NT2/D1 (cell line): ENCODE measurements around the gene SEMA3F.

ENCODE experiments used
- DNase-seq: peaks from one replicate; pipeline ENCODE4 v3.0.0-alpha.2; 2011; ENCODE audit warnings: low read depth, low spot score
- H3K27me3 ChIP-seq: 2 replicates; pipeline ENCODE4 v1.6.0; 2011; ENCODE audit warnings: mild to moderate bottlenecking; ENCODE audit not compliant: insufficient read length, insufficient read depth
- H3K36me3 ChIP-seq: 2 replicates; pipeline ENCODE4 v1.6.1; 2011; ENCODE audit warnings: mild to moderate bottlenecking, low read length, mixed read lengths; ENCODE audit not compliant: insufficient read depth, insufficient read length
- H3K4me1 ChIP-seq: 2 replicates; pipeline ENCODE4 v1.5.1; 2011; ENCODE audit not compliant: insufficient read depth, insufficient read length
- H3K4me3 ChIP-seq: 2 replicates; pipeline ENCODE4 v1.5.1; 2011; ENCODE audit warnings: low read depth; ENCODE audit not compliant: insufficient read length
- H3K9ac ChIP-seq: 2 replicates; pipeline ENCODE4 v1.6.0; 2011; ENCODE audit warnings: low read depth; ENCODE audit not compliant: insufficient read length
- H3K9me3 ChIP-seq: 2 replicates; pipeline ENCODE4 v1.5.1; 2011; ENCODE audit warnings: mild to moderate bottlenecking, low read length; ENCODE audit not compliant: insufficient read depth
- SUZ12 ChIP-seq: IDR thresholded peaks from 2 replicates; pipeline ENCODE4 v1.6.1; 2011; ENCODE audit not compliant: insufficient read length, insufficient read depth; ENCODE audit errors: extremely low read depth
- YY1 ChIP-seq: IDR thresholded peaks from 2 replicates; pipeline ENCODE4 v1.6.1; 2011; ENCODE audit not compliant: insufficient read length, insufficient read depth
- ZNF274 ChIP-seq: IDR thresholded peaks from 2 replicates; pipeline ENCODE4 v1.6.1; 2011; ENCODE audit warnings: mild to moderate bottlenecking, low read depth, low read length

The SEMA3F gene

DNA sequence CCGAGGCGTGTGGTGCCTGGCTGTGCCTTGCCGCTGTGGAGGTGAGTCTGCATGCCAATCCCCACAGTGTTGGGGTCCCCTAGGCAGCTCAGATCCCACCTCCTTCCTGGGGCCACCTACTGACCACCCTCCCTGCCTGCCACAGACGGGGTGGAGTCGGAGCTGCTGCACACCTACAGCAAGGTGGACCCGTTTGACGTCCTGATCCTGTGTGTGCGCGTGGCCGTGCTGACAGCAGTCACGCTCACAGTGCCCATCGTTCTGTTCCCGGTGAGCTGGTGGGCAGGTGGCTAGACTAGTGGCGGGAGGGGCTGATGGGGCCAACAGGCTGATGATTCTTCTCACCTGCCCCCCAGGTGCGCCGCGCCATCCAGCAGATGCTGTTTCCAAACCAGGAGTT is 63.3 kb downstream of the SEMA3F start:
- Histone ChIP-seq H3K4me1 (peaks cover 11% of the 10 kb centered on the region), H3K9ac (no peak overlapping the region), H3K36me3 (no peaks in the 10 kb centered on the region), H3K27me3 (peaks cover 4% of the 10 kb centered on the region), H3K9me3 (no peaks in the 10 kb centered on the region), H3K4me3 (no peak overlapping the region)
- DNase-seq, result no peak
- TF ChIP-seq ZNF274, result no peak

DNA sequence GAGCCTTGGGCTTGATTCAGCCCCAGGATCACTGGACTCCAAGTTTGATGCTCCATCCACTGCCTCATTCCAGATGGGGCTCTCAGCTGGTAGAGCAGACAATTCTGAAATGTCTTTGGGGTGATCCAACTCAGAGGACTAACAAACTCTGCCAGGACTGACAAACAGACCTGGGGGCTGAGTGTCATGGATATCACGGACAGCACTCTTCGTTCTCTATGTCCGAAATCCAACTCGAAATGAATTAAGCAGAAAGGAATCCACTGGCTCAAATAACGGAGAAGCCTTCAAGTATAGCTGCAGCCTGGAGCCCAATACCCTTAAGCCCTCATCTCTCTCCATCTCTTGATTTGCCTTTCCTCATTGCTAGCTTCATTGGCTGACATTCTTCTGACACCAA is 64.2 kb downstream of the SEMA3F start:
- Histone ChIP-seq H3K36me3 (no peaks in the 10 kb centered on the region), H3K27me3 (peaks cover 3% of the 10 kb centered on the region), H3K4me1 (peaks cover 11% of the 10 kb centered on the region), H3K9ac (no peak overlapping the region), H3K4me3 (no peak overlapping the region), H3K9me3 (no peaks in the 10 kb centered on the region)
- DNase-seq, result no peak
- TF ChIP-seq ZNF274 (no peak), SUZ12 (no peak), YY1 (no peak)

DNA sequence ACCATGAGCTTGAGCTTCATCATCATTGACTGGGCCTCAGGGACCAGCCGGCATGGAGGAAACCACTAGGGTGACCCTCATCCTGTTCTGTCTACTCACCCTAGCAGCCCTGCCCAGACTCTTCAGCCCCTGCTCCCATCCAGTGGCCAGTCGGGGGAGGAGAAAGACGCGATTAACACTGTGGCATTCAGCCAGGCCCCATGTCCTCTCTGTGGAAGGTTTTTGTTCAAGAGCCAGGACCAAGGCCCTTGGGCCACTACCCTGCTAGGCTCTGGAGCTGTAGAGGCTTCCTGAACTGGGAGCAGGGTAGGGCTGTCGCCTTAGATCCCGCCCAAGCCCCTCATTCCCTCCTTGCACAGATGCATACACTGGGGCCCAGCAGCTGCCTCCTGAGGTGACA is 65.0 kb downstream of the SEMA3F start:
- Histone ChIP-seq H3K27me3 (peaks cover 3% of the 10 kb centered on the region), H3K4me3 (no peak overlapping the region), H3K4me1 (peaks cover 11% of the 10 kb centered on the region), H3K9me3 (no peaks in the 10 kb centered on the region), H3K9ac (peak overlapping the region; percentile 53), H3K36me3 (no peaks in the 10 kb centered on the region)
- no peak for DNase-seq
- TF ChIP-seq SUZ12 (no peak), ZNF274 (no peak), YY1 (no peak)

DNA sequence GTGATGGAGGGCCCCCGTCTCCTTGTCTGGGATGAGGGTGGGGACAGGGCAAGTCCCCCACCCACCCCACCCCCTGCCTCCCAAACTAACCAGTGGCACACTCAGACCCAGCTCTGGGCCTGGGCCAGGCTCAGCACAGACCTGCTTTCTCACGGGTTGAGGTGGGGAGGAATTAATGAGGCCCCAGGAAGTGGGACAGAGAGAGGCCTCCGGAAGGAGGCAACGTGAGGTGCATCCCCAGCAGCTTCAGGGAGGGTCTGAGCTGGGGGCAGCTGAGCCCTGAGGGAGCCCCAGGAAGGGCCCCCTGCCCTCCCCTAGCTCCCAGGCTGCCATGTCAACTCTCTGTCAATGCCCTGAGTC is 65.9 kb downstream of the SEMA3F start:
- TF ChIP-seq ZNF274, result no peak
- TF ChIP-seq YY1, result no peak
- TF ChIP-seq SUZ12, result no peak
- peaks cover 11% of the 10 kb centered on the region for H3K4me1 ChIP-seq
- DNase-seq, result no peak
- H3K36me3 ChIP-seq, result no peaks in the 10 kb centered on the region
- H3K9ac ChIP-seq, result no peak overlapping the region
- peaks cover 3% of the 10 kb centered on the region for H3K27me3 ChIP-seq
- H3K9me3 ChIP-seq, result no peaks in the 10 kb centered on the region
- H3K4me3 ChIP-seq, result no peak overlapping the region

DNA sequence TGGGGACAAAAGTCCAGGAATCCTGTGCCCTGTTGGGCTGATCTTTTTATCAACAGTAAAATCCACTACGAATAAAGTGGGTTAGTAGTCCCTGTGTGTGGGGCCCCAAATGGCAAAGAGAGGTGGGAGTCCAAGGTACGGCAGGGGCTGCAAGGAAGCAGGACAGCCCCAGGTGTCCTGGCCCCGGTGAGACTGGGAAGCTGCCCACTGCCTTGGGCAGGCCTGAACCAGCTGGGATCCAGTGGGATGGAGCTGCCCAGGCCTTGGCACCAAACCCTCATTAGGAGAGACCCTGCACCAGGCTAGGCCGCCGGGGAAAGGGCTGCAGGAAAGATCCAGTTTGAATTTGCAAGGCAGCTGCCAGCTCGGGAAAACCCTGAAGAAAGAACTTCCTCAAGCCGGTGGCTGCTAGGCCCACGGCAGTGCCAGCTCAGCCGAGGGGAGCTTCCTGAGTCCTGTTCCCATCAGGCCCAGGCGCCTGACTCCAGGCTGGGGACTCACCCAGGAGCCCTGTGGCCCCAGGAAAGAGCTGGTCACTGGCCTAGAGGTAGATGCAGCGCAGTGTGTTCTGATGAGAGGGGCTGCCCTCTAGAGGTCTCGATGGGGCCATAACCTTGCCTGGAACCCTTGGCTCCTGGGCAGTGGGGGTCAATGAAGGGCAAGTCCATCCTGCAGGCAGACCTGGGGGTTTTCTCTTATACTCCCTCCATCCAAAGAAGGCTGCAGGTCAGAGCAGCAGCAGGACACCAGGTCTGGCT is 66.5 kb downstream of the SEMA3F start:
- H3K4me1 ChIP-seq, result peaks cover 11% of the 10 kb centered on the region
- H3K27me3 ChIP-seq, result peaks cover 3% of the 10 kb centered on the region
- H3K9me3 ChIP-seq, result no peaks in the 10 kb centered on the region
- peak overlapping the region; percentile 38 for H3K9ac ChIP-seq
- H3K4me3 ChIP-seq, result no peak overlapping the region
- TF ChIP-seq ZNF274, result no peak
- no peak for TF ChIP-seq SUZ12
- no peak for TF ChIP-seq YY1
- H3K36me3 ChIP-seq, result no peaks in the 10 kb centered on the region
- DNase-seq, result no peak

DNA sequence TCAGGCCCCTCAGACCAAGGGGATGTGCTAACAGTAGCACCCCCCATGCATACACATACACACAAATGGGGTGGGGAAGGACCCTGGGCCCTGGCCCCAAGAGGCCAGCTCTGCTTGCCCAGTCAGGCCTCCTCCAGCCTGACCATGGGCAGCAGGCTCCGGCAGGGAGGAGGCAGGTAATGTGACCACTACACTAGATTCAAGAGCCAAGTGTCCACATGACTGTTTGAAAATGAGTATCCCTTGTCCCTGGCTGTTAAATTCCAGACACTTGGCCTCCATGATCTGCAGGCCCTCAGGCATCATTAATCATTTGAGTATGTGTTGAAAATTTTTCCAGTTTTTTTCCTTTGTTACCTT is 67.0 kb downstream of the SEMA3F start:
- H3K9ac ChIP-seq, result no peak overlapping the region
- DNase-seq, result no peak
- peaks cover 11% of the 10 kb centered on the region for H3K4me1 ChIP-seq
- H3K9me3 ChIP-seq, result no peaks in the 10 kb centered on the region
- no peak for TF ChIP-seq SUZ12
- no peak for TF ChIP-seq ZNF274
- TF ChIP-seq YY1, result no peak
- H3K4me3 ChIP-seq, result no peak overlapping the region
- peaks cover 6% of the 10 kb centered on the region for H3K27me3 ChIP-seq
- no peaks in the 10 kb centered on the region for H3K36me3 ChIP-seq

DNA sequence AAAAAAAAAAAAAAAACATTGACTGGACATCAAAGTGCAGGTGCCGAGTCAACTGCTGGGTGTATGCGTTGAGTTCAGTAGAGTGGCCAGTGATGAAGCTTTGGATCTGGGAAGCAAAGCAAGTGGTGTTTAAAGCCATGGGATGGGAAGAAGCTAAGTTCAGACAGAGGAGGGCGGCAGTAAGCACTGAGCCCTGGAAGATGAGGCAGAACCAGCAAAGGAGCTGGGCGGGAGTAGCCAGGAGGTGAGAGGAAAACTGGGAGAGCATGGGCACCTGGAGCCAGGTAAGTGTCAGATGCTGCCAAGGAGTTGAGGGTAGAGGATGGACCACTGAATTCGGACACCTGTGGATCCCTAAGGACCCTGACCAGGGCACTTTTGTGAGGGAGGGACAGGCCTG is 69.5 kb downstream of the SEMA3F start:
- Histone ChIP-seq H3K9me3 (no peaks in the 10 kb centered on the region), H3K36me3 (no peaks in the 10 kb centered on the region), H3K4me3 (no peak overlapping the region), H3K27me3 (peaks cover 6% of the 10 kb centered on the region), H3K9ac (no peak overlapping the region), H3K4me1 (peaks cover 19% of the 10 kb centered on the region)
- DNase-seq, result no peak
- TF ChIP-seq SUZ12 (no peak), ZNF274 (no peak), YY1 (no peak)
